Stimulated activated CD8-positive, alpha-beta memory T cell treated with anti-CD3 and anti-CD28 coated beads, Interleukin-4, amount 100 ng/mL, for 4 hours (primary cell): Measurements from ENCODE around the gene RAB9A.
"Not testable (repeated sequence)": the region's sequence is repeated elsewhere in the genome, so short reads cannot be mapped to it uniquely, and the experiment has no call there.

Source experiments
- DNase-seq, 2 donors: peaks; one replicate each; pipeline ENCODE4 v3.0.0-alpha.2; 2020; ENCODE audit warnings: low read depth in 2 of 2, low spot score in 1 of 2

RAB9A gene

GRCh38 chrX:13688958-13689740, at the start of gene RAB9A:
TSS of gene RAB9A (plus strand) at chrX:13689128. CDS start at chrX:13708747, 19,619 bp downstream.
- peak; percentile 49 to 68 for DNase-seq

- DNase-seq: not testable (repeated sequence)
Measured at GRCh38 chrX:13641684-13642083, 47.2 kb upstream of the RAB9A start.

- no peak for DNase-seq
Measured at GRCh38 chrX:13645464-13646153, 43.3 kb upstream of the RAB9A start.

GRCh38 chrX:13646154-13646549, 42.8 kb upstream of the RAB9A start:
- DNase-seq: no peak

GRCh38 chrX:13647709-13648212, 41.2 kb upstream of the RAB9A start:
- DNase-seq: peak; percentile 26 to 35

GRCh38 chrX:13648336-13648735, 40.6 kb upstream of the RAB9A start:
- not testable (repeated sequence) for DNase-seq

- no peak for DNase-seq
Measured at GRCh38 chrX:13649838-13650237, 39.1 kb upstream of the RAB9A start.

- no peak for DNase-seq
Measured at GRCh38 chrX:13650318-13650717, 38.6 kb upstream of the RAB9A start.

GRCh38 chrX:13651150-13651549, 37.8 kb upstream of the RAB9A start:
- DNase-seq: no peak

- DNase-seq: no peak
Measured at GRCh38 chrX:13652287-13652793, 36.6 kb upstream of the RAB9A start.

GRCh38 chrX:13652850-13653693, 35.9 kb upstream of the RAB9A start, which contains the start of gene TCEANC:
TSS of gene TCEANC (plus strand) at chrX:13653141. CDS start at chrX:13662509, 9,368 bp downstream.
- DNase-seq: peak; percentile 75 to 93

GRCh38 chrX:13654116-13654515, 34.8 kb upstream of the RAB9A start:
- no peak for DNase-seq

GRCh38 chrX:13655674-13656073, 33.3 kb upstream of the RAB9A start:
- DNase-seq: no peak

GRCh38 chrX:13658602-13659001, 30.3 kb upstream of the RAB9A start:
- DNase-seq: no peak

- no peak for DNase-seq
Measured at GRCh38 chrX:13659063-13659462, 29.9 kb upstream of the RAB9A start.

GRCh38 chrX:13661735-13662288, 27.1 kb upstream of the RAB9A start:
- no peak for DNase-seq

GRCh38 chrX:13662355-13662791, 26.6 kb upstream of the RAB9A start:
- DNase-seq: no peak

GRCh38 chrX:13664020-13664419, 24.9 kb upstream of the RAB9A start:
- no peak for DNase-seq

- DNase-seq: no peak
Measured at GRCh38 chrX:13666836-13667235, 22.1 kb upstream of the RAB9A start.

GRCh38 chrX:13667919-13668318, 21.0 kb upstream of the RAB9A start:
- DNase-seq: no peak
